HG03342 (cell line): ENCODE data around the gene KIF25.

Experiments used
- ATAC-seq: cut with Tn5 transposase; IDR thresholded peaks from one replicate; pipeline ENCODE4 v1.9.1; 2021; ENCODE audit warnings: mild to moderate bottlenecking, moderate library complexity; ENCODE audit not compliant: unreplicated experiment

Gene KIF25

DNA sequence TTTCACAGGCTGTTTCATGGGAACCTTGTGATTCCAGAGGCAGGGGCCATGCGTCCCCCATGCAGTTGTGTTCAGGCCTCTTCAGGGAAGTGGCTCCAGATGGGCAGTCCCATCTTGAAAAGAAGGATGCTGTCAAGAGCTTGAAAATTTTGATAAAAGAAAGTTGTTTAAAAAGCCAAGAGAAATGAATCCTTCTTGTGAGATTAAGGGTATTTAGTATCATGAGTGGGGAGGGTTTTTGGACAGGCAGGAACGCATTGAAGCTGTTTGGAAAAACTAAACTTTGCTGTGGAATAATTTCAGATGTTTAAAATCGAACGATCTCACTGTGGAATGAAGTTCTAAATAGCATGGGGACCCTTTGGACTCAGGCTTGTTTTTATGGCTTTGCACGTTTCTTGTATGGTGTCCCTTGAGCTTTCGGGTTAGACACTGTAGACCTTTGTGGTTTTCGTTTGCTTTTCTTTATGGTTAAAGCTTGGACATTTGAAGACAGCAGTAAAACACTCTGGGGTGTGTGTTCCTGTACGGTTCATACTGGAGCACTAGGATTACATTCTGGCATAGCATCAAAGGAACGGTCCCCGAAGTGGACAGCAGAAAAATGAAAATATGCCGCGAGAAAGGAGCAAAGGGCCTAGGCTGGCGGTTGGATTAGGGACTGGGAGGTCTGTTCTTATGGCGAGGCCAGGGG, 18.2 kb downstream of the KIF25 start:
- no peak for ATAC-seq

DNA sequence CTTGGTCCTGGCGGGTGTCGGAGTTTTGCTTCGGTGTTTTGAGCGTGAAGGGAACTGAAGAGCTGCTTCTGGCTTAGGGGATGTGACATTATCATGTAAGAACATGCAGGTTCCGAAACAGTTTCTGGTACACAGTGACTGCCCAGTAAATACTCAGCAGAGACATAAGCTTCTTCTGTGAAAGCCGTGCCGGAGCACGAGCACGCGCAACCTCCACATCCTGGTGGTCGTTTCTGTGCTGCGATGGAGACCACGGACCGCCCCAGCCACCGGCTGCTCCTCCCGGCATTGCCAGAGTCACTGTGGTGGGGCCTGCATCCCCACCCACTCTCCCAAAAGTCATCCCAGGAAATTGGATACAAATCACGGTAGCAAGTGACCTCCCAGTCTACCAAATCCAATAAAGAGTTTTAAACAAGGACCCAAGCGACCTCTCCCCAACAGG, 18.7 kb downstream of the KIF25 start:
- no peak for ATAC-seq

DNA sequence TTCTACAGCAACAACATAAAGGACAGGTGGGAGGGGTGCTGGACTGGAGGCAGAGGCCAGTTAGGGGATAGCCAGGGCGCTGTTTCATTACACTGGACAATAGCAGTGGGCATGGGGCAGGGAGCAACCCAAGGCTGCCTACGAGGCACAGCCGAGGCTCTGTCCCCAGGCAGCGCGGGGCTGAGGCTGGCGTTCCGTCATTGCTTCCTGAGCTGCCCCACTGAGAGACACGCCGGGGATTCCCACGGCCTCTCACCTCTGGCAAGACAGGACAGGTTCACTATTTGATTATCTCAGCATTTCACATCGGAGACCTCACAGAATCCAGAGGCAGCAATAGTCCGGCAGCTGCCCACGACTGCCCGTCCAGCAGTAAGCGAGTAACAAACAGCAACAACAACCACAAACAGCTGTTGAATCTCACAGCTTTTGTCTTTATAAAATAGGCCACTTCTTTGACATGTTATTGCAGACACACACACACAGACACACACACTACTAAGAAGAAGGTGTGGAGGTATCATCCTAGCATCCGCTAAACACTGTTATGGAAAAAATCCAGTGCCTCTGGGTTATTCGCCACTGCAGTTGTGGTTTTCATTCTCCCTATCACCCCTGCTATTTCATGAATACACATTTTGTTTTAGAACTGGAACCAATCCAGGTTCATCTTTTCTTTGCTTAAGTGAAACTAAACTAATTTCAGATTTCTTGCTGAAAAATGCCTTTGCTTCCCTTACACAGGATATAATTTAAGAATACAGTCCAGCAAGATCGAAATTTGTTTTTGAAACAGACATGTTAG, 19.5 kb downstream of the KIF25 start:
- no peak for ATAC-seq

DNA sequence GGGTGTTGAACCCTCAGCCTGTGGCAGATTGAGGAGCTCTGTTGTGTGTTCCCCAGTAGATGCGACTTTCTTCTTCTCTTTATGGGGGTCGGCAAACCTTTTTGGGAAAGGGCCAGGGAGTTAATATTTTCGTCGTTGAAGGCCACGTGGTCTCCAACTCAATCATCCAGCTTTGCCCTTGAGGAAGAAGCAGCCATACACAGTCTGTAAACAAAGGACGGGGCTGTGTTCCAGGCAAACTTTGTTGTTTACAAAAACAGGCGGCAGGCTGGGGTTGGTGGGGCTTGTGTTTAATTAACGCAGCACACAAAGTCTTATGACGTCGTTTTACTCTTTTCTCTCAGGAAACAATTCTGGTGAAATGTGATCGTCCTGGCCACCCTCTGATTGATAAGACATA, 20.2 kb downstream of the KIF25 start:
- ATAC-seq = no peak

DNA sequence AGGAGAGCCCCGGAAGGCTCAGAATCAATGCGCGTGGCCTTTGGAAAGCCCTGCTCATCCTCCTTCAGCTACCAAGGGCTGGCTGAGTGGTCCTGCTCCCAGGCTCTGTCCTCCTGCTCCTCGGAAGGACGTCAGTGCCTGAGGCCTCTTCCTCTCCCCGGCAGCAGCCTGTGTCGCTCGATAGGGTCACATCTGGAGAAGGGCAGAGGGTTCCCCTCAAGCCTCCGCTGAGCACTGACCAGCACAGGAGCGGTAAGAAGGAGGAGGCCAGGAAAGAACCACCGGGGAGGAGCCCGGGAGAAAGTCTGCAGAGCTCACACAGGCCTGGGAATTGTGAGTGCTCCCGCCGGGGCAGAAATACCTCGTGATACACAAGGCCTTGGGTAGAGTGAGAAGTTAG, 21.2 kb downstream of the KIF25 start:
- no peak for ATAC-seq

DNA sequence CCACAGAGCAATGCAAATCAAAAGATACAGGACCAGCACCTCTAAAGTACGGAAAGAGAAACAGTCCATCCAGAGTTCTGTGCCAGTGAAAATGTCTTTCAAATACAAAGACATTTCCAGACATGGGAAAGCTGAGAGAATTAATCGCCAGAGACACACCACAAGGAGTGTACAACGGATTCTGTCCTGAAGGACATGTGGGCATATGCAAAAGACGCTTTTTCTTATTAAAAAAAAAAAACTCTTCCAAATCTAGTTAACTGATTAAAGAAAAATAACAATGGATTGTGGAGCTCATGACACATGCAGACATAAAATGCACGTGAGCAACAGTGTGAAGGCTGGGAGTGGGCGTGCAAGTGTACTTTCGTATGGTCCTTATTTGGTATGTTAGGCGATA, 22.8 kb downstream of the KIF25 start:
- ATAC-seq = no peak

DNA sequence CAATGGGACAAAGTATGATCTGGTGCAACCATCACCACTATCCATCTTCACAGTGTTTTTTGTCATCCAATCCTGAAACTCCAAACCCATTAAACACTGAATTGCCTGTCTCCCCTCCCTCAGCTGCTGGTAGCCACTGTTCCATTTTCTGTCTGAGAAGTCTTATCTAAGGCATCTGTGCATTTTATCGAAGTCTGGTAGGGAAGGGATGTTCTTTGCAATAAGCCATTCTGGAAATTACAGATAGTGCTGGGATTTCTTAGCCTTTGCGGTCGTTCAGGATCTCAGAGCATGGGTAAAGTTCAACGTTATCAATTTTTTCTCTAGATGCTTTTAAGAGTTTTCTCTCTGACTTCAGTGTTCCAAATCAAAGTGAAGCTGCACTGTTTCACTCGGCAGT, 24.1 kb downstream of the KIF25 start:
- ATAC-seq = no peak

DNA sequence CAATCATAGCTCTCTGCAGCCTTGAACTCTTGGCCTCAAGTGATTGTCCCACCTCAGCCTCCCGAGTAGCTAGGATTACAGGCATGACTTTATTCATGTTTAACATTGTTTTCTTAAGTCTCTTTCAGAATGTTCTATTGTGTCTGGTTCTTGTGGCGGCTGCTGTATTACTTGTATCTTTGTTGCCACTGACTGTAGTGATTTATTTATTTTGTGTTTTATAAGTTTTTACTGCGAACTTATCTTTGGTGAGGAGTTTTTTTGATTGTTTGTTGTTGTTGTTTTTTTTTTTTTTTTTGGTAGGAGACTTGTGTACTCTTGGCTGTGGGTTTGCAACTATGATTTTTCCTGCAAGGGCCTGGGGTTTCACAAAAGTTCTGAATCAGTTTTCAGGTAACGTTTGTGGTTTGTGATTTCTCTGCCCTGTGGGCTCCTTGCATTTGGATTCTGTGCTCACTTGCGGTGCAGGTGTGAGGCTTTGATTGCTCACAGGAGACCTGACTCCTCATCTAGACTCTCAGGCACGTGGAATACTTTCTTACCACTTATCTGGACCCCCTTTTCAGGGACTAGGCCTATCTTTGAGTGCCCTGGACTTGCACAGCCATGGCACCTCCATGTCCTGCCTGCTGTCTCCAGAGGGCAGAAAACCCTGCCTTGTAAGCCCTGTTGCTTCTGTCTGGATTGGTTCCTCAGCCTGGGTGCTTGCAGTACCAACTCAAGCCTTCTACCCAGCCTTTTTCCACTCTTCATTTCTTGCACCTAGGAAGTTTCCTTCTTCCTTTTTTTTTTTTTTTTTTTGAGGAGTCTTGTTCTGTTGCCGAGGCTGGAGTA, 25.2 kb downstream of the KIF25 start:
- ATAC-seq = no peak

DNA sequence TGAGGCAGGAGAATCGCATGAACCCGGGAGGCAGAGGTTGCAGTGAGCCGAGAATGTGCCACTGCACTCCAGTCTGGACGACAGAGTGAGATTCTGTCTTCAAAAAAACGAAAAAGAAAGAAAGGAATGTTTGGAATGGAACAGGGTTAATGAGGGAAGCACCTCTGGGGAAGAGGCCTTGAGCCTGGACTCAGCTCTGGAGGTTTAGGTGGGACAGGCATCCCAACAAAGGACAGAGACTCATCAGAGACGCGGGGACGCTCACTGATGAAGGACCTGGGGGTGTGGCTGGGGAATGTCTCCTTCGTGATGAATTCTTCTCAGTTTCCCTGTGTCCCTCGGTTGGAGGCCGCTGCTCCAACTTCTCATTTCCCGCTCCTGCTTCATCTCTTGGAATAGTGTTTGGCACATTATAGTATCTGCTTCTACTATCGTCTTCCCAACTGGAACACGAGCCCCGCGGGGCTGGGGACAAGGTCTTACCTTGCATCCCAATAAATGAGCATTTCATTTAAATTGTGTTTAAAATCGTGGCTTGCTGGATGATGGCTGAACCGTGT, 27.6 kb downstream of the KIF25 start:
- no peak for ATAC-seq

DNA sequence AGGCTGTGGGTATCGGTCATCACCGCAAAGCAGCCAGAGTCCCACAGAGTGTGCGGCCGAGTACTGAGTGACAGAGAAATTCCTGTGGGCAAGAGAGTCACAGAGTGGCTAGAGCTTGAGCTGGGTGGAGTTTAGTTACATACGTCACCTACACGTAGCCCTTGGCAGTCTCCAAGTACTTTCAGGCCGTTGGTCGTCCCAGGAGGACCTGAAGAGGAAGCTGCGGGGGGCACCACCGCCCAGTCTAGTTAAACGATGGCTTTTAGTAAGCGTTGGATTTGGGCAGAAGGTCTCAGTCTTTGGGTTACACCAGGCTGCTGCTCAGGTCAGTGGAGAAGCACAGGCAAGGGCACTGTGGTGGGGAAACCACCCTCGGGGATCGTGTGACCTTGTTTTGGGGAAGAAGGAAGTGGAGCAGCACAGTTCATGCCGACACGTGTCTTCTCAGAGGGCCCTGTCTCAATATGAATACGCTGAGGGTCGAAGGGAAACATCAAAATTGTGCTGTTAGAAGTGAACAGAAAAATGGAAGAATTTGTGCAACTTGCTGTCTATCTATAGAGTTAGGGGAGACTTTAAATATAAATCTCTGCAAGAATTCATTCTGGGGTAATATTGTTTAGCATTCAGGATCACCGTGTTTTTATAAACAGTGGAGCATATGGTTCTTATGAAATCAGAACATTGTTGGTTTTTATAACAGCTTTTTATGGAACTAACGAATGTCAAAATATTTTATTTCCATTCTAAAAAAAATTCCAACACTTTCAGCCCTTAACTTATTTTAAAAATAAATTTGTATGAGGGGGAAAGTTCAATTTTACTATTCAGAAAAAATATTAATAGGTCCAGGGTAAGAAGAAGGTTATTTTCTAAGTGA, 28.6 kb downstream of the KIF25 start:
- no peak for ATAC-seq

DNA sequence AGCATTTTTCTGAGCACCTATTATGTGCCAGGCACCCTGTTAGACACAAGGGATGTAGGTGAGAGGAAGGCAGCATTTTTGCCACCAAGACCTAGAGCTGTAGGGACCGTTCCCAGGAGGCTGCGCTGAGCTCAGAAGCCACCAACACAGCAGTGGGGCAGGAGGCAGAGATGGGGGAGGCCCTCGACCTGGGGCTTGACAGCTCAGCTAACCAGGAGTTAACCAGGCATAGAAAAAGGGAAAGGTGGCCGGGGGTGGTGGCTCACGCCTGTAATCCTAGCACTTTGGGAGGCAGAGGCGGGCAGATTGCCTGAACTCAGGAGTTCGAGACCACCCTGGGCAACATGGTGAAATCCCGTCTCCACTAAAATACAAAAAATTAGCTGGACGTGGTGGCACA, 29.5 kb downstream of the KIF25 start:
- ATAC-seq = no peak

DNA sequence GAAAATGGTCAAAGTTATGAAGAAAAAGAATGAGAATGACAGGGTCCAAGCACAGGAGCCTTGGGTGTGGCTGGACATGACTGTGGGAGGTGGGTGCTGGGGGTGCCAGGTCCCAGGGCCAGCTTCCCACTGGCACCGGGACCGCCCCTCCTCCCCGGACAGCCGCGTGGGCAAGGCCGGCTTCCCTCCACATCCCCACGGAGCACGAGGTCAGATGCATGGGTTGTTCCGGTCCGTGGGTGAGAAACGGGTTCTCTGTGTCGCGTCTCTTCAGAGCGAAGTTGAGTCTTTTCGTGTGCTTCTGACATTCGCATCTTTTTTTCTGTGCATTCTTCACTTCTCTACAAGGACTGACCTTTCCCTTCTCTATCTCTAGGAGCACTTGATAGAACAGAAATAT, 30.1 kb downstream of the KIF25 start:
- no peak for ATAC-seq

DNA sequence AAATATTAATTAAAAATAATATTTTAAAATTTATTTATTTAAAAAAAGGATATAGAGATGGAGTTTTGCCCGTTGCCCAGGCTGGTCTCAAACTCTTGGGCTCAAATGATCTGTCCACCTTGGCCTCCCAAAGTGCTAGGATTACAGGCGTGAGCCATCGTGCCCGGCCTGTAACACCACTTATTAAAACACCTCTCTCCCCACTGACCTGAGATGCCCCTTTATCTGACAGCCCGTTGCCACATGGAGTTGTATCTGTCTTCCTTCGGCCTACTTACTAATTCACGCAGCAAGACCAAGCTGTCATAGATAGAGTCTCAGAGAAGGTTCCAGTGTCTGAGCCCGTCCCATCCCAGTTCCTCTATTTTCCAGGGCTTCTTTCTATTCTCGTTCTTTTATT, 30.7 kb downstream of the KIF25 start:
- ATAC-seq = no peak

DNA sequence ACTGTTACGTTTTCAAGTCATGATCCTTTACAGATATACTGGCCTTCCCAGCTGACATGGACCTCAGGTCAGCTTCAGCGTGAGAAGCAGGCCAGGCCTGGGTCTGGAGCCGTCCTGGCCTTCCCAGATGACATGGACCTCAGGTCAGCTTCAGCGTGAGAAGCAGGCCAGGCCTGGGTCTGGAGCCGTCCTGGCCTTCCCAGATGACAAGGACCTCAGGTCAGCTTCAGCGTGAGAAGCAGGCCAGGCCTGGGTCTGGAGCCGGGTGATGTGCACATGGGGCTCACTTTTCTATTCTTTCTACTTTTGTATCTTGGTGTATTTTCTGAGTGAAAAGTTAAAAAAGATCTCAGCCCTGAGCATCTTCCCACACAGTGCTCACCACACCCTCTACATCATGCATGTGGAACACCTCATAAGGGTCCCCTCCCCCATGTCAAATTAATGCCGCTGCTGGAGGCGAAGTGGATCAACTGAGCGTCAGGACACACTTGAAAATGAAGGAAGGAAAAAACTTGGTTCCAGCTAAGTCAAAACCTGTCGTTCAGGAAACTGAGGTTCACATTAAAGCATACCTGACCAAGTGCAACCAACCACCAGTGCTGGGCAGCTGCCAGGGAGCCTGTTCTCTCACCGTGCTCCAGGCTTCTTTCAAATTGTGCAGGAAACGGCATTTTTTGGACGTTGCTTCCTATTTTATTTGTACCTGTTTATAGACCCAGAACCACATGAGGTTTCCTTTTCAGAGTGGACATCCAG, 32.2 kb downstream of the KIF25 start:
- no peak for ATAC-seq

DNA sequence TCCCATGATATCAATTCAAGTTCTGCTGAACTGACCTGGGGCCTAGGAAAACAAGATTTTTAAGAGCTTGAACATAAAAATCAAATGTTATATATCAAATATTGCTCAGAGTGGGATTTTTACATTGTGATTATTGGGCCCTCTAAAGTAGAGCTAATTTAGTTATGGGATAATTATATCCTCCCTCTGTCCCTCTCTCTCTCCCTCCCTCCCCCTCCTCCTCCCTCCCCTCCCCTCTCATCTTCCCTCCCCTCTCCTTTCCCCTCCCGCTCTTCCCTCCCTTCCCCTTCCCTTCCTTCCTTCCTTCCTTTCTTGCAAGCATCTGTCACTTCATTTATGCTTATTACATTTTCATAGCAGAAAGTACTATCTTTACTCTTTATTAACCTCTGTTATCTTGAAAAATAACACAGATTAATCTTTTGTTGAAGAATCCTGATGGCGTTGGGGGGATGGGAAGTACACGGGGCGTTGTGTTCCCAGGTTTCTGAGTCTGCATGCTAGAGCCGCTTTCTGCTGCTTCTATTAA, 32.8 kb downstream of the KIF25 start:
- no peak for ATAC-seq

DNA sequence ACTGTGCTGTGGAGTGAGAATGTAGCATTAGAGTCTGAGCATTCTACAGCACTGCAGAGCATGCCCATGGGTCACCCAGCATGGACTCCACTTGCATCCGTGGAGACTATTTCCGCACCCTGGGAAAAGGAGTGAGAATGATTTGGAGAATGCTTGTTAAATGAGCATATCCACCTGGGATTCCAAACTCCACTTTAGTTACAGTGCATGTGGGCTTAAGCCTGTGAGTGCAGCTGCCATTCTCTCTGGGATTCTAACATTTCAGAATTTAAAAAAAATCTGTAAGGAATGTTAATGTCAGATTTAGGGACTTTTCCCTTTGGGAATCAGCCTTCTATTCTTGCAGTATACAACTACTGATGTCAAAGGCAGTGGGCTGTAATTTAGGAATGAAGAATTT, 33.4 kb downstream of the KIF25 start:
- no peak for ATAC-seq

DNA sequence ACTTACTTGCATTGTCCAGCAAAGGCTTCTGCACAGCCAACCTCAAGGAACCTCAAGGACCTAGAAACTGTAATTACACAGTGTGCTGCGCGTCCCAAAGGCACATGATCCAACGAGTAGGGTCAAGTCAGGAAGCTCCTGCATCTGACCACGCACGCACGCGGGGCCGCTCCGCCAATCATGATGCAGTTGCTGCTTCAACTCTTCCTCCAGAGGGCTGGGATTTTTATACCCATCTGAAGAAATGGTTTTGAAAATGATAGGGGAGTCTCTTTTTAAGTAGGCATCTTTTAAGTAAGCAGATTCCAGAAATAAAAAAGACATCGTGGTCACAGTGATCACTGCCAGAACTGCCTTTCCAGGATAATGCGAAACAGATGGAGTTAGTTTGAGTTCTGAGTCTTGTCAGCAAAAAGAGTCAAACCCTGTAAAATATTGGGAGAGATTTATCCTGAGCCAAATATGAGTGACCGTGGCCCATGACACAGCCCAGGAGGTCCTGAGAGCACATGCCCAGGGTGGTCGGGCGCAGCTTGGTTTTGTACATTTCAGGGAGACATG, 34.0 kb downstream of the KIF25 start:
- no peak for ATAC-seq

DNA sequence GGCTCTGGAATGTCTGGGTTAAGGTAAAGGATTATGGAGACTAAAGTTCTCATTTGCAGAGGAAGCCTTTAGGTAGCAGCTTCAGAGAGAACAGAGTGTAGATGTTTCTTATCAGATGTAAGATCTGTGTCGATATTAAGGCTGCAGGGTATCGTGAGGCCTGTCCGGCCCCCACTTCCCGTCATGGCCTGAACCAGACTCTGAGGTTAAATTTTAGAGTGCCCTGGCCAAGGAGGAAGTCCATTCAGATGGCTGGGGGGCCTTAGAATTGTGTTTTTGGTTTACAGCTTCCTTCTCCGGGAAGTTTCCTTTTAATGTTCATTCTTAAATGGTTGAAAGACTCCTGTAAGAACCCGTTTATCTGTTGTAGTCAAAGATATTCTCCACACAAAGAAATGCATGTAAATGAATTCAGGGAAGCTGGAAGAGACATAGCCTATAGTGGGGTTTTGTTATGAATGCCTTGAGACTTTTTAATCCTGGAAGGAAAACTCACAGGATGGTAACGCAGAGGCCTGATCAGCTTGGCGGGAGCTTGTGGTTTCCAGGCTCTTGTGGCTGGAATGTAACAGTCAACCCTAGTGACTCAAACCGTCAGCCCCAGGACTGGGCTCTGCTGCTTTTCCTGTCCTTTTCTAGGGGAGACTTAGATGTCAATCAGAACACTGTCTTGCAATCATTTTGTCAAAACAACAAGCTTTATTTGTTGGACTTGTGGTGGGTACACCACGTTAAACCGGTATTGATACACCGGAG, 34.7 kb downstream of the KIF25 start:
- no peak for ATAC-seq
